HUDEP-2 (cell line): ENCODE data around the gene ALDH1L1.

Experiments used
- DNase-seq, 76 experiments: peaks; one replicate each; lab custom pipeline; 2025; ENCODE audit not compliant: unreplicated experiment in 76 of 76; lab: John Stamatoyannopoulos, UW

Gene ALDH1L1

DNA sequence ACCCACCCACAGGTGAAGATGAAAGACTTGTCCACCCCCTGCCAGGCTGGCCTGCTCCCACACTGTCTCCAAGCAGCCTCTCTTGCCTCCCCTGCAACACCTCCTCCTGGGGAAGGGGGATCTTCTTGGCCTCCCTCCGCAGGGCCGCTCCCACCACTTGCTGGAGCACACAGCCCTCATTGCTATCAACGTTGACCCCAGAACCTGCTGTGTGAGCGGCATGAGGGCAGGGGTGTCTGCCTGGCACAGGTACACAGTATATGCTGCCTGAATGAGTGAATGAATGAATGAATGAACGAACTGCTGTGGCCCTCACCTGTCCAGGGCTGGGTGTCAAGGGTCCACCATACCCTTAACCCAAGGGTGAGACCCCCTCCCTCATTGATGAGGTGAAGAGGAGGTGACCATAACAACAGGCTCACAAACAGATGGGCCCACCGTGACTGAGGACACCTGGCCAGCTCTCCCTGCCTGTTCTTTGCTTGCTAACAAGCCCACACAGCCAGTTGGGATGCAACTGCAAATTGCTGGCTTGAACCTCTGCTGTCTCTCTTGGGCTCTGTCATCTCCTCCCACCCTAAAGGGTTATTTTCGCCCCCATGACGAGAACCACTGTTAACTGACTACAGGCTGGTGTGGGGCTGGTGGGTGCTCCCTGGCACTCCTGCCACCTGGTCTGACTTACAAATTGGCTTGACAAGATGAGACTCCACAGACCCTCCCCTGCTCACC, 118.9 kb downstream of the ALDH1L1 start:
- no peak for DNase-seq

DNA sequence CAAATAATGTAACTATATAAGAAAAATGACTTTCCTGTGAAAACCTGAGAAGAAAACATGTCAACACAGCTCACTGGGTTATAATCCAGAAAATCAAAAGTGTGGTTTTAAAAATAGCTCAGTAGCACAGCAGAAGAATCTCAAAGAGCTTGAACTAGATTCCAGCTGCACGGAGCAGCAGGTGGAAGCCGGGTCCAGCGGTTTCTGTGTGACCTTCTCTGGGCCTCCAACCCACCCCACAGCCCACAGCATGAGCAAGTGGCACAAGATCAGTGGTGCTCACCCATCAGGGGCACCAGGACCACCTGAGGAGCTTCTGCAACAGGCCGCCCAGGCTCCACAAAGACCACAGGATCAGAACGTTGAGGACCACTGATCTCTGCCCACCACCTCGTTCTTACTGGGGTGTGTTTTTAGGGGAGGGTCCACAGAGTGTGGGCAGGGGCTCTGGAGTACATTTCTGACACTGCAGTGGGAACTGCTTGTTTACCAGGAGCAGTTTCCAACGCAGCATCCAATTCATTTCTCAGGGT, 119.7 kb downstream of the ALDH1L1 start:
- no peak for DNase-seq

DNA sequence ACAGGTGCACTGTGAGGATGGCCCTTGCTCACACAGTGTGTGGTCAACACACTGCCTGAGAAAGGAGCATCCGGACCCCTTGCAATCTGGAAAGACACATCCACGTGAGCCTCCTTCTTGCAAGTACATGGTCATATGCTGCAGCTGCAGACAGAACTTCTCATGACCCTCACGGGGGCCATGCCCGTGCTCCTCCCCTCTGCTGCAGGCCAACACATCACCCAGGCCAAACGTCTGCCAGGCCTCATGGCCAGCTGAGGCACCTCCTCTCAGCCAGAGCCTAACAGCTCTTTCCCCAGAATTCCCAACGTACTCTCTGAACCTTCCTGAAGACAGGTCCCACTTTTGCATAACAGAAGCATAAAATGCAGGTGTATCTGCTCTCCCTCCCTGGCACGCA, 121.7 kb downstream of the ALDH1L1 start:
- DNase-seq = no peak

DNA sequence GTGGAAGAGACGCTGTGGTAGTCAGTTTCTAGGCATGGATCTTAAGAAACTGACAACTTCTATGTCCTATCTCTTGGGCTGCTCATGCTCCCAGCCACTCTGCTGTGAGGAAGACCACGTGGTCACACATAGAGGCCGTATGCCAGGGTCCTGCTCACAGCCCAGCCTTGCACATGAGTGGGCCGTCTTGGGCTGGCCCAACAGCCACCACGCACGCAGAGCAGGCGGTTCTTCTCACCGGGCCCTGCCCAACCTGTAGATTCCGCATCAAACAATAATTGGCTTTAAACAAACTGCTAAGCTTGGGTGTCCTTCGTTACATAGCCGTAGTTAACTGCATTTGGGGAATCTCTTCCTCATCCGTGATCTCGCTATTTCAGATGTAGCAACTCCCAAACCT, 122.5 kb downstream of the ALDH1L1 start:
- DNase-seq = no peak

DNA sequence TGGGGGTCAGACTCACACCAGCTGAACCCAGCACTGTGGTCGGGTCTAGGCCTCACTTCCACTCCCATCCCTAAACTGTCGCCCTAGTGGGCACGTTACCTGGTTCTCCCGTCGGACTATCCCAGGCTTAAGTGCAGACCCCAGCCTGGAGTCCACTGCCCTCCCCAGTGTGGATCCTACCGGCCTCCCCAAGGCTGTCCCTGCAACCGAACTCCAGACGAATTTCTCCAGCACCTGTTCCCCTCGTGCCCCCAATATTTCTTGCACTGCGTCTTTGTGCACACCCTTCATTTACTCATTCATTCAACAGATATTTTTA, 122.9 kb downstream of the ALDH1L1 start:
- DNase-seq = no peak

DNA sequence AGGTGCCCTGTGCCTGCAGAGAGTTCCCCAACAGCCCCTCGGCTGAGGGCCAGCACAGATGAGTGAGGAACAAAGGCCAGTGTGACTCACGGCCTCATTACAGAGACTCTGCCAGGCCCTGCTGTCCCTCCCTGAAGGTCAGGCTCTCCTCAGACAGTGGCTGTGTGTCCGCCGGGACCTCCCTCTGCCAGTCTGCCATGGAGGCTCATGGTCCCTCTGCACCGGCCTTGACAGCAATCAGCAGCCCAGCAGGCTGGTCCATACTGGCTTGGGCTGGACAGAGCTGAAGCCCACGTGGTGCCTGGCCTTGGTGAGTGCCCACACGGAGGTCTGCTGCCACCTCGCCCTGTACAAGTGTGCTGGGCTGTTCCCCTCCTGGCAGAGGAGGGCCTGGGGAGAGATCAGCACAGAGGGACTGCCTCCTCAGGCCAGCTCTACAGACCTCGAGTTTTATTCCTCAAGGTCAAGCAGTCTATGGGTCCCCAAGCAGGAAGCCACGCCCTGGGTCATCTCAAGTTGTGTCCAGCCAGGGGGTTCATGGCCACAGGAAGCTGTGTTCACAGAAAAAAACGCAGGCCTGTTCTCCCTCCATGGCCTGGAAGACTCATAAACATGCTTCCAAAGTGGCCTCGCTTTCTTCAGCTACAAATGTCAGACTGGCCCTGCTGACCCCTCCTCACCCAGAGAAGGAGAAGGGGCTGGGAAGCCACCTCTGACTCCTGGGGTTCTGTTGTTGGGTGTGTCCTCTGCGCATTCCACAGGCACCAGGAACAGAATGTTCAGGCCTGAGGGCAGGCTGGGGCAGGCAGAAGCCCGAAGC, 123.5 kb downstream of the ALDH1L1 start:
- DNase-seq = no peak

DNA sequence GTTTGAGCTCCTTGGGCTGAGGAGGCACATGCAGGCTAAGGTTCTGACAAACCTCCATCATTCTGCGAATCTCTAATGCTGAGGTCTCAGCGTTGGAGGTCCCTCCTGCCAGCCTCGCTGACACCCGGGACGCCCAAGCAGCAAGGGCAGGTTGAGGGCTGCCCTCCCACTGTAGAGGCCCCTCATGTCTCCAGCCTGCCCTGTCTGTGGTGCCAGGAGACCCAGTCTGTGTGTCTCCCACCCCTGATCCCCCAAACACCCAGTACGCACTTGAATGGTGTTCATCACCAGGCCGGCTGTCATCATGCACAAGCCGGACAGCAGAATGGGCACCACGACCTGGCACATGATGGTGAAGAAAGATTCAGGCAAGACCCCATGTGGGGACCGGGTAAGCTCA, 124.3 kb downstream of the ALDH1L1 start:
- no peak for DNase-seq

DNA sequence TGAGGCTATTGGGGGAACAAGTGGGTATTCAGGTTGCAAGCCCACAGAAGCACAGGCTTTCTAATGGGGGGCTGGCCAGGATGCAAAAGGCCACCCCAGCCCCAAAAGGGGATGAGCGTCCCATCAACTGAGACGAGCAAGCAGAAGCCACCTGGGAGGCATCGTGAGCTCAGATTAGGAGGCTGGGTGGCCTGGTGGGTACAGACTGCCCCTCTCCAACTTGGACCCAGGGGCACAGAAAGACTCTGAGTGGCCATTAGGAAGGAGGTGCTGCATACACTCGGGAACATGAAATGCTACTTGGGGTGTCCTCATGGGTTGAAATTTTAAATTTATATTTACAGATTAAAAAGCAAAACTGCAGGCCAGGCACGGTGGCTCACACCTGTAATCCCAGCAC, 125.5 kb downstream of the ALDH1L1 start:
- DNase-seq = no peak

DNA sequence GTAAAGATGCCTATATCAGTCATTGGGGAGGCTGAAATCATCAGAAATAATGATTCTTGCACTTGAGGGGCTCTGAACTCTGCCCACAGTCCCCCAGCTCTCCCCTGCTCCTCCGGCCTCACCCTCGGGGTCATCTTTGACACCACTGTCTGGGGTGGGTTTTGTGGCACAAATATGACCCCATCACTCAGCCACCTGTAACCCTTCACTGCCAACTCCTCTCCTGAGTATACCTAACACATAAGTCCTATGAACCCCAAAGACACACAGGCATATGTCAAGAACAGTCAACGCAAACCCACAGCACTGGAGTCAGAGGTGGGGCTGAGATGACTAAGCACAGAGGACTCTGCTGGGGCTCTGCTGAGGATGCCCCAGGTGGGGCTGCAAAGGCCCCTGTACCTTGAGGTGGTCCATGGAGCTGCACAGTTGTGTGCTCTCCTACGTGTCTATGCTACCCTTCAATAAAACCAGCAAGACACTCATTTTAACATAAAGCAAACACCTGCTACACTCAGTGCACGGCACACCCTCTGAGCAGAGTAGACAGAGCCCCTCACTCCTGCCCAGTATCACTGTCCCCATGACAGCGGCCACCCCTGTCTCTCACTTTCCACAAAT, 126.3 kb downstream of the ALDH1L1 start:
- no peak for DNase-seq
